Gastroesophageal sphincter (tissue), 3 donors: ENCODE measurements around the gene KIDINS220.

Experiments used
- CTCF ChIP-seq, 4 experiments: fragments of 200-600 bp in 2 of 4; fragments of 450-650 bp in 2 of 4; sonication (generic) in 1 of 4; IDR thresholded peaks; one replicate each; pipeline ENCODE4 v1.5.1; 2017 to 2019; ENCODE audit warnings: antibody characterized with exemption in 4 of 4, mild to moderate bottlenecking in 2 of 4, moderate library complexity in 2 of 4
- EP300 ChIP-seq: sonication (generic); formaldehyde crosslinking; IDR thresholded peaks from one replicate; pipeline ENCODE4 v1.6.1; 2017; ENCODE audit warnings: antibody characterized with exemption, mild to moderate bottlenecking
- POLR2A ChIP-seq, 2 donors: fragments of 450-650 bp; IDR thresholded peaks; one replicate each; pipeline ENCODE4 v1.6.1; 2017; ENCODE audit warnings: antibody characterized with exemption in 2 of 2, mild to moderate bottlenecking in 2 of 2, moderate library complexity in 1 of 2
- POLR2AphosphoS5 ChIP-seq: sonication (generic); formaldehyde crosslinking; IDR thresholded peaks from one replicate; pipeline ENCODE4 v1.6.1; 2017; ENCODE audit warnings: antibody characterized with exemption

GRCh38 chr2:8800218-8800617 lies 37.2 kb downstream of the KIDINS220 start:
- TF ChIP-seq CTCF (IDR thresholded peaks at IDR 0.05) (no peak), POLR2A (IDR thresholded peaks at IDR 0.05) (no peak), POLR2AphosphoS5 (no peak), EP300 (no peak)
